HG03439 (cell line): ENCODE measurements around the gene SLC25A41.

Experiments
- ATAC-seq: cut with Tn5 transposase; IDR thresholded peaks from one replicate; pipeline ENCODE4 v1.9.1; 2021; ENCODE audit warnings: mild to moderate bottlenecking, moderate library complexity; ENCODE audit not compliant: unreplicated experiment

SLC25A41 gene

GRCh38 chr19:6376512-6377190 is 56.9 kb downstream of the SLC25A41 start:
- ATAC-seq: no peak
